GM21619 (cell line): ENCODE results near the gene FSTL1.

ENCODE experiments used
- ATAC-seq: cut with Tn5 transposase; IDR thresholded peaks from one replicate; pipeline ENCODE4 v1.9.1; 2021; ENCODE audit not compliant: unreplicated experiment

FSTL1 gene

GRCh38 chr3:120450600-120451271 lies at the start of gene FSTL1:
Gene FSTL1, minus strand, starts transcription at chr3:120450992. Its CDS starts 246 bp downstream, at chr3:120450746.
- no peak for ATAC-seq

GRCh38 chr3:120498556-120499346 lies 48.0 kb upstream of the FSTL1 start:
- no peak for ATAC-seq

GRCh38 chr3:120497818-120498217 lies 47.0 kb upstream of the FSTL1 start:
- no peak for ATAC-seq

- no peak for ATAC-seq
Measured at GRCh38 chr3:120497336-120497735, 46.5 kb upstream of the FSTL1 start.

GRCh38 chr3:120496278-120497002 lies 45.6 kb upstream of the FSTL1 start:
- ATAC-seq, result no peak

GRCh38 chr3:120495809-120496208 lies 45.0 kb upstream of the FSTL1 start:
- no peak for ATAC-seq

- ATAC-seq, result no peak
Measured at GRCh38 chr3:120492103-120492502, 41.3 kb upstream of the FSTL1 start.

- ATAC-seq, result no peak
Measured at GRCh38 chr3:120489421-120489820, 38.6 kb upstream of the FSTL1 start.

- no peak for ATAC-seq
Measured at GRCh38 chr3:120488296-120488695, 37.5 kb upstream of the FSTL1 start.

GRCh38 chr3:120487191-120487650 lies 36.4 kb upstream of the FSTL1 start:
- no peak for ATAC-seq

- ATAC-seq, result no peak
Measured at GRCh38 chr3:120481081-120481480, 30.3 kb upstream of the FSTL1 start.

GRCh38 chr3:120477781-120478180 lies 27.0 kb upstream of the FSTL1 start:
- no peak for ATAC-seq

GRCh38 chr3:120475722-120476377 lies 25.1 kb upstream of the FSTL1 start:
- no peak for ATAC-seq

GRCh38 chr3:120473896-120474675 lies 23.3 kb upstream of the FSTL1 start:
- no peak for ATAC-seq

- ATAC-seq, result no peak
Measured at GRCh38 chr3:120473389-120473788, 22.6 kb upstream of the FSTL1 start.

- no peak for ATAC-seq
Measured at GRCh38 chr3:120472121-120472844, 21.5 kb upstream of the FSTL1 start.

GRCh38 chr3:120471643-120472042 lies 20.9 kb upstream of the FSTL1 start:
- ATAC-seq, result no peak

- ATAC-seq, result no peak
Measured at GRCh38 chr3:120470870-120471269, 20.1 kb upstream of the FSTL1 start.

GRCh38 chr3:120469882-120470301 lies 19.1 kb upstream of the FSTL1 start:
- no peak for ATAC-seq

GRCh38 chr3:120469440-120469839 lies 18.6 kb upstream of the FSTL1 start:
- ATAC-seq, result no peak
